ENCODE measurements around the gene SFT2D1.
A peak's percentile ranks its signal among the peaks of the same experiment; 100 is the strongest.
"Not testable (repeated sequence)": the region's sequence is repeated elsewhere in the genome, so short reads cannot be mapped to it uniquely, and the experiment has no call there.

The SFT2D1 gene

DNA sequence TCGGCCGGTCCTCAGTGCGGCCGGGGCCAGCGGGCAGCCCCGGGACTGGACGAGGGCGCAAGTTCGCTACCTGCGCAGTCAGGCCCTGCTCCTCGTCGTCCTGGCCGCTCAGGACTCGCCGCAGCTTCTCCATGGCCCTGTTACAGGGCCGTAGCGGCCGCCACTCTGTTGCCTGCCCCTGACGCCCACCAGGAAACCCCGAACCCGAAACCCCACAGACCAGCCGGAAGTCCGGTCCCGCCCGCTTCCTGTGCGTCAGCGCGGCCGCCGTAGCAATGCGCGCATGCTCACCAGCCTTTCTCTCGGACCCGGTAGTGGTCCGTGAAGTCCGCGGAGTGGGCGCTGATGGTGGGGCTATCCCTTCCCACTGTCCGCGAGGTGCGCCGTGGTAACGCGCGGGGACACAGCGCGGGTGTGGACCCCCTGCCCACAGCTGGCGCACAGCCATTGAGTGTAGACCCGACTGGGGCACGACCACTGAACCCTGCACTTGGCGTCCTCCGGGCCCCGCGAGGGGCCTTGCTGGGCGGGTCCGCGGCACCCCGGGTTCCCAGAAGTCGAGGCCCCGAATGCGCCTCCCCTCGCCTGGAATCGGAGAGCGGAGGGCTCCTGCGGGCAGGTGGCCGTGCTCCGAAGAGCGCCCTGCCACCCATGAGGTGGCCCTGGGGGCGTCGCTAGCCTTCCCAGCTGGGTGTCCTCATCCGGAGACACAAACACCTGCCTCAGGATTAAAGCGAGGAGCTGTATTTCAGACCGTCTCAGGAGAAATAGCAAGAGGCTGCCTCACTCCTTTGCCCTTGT is at the start of gene SFT2D1:
TSS of gene SFT2D1 (minus strand) at position 197 of the 801 bp plus-strand sequence. CDS start at position 133, 64 bp downstream.
- DNase-seq: peak; percentile 78

DNA sequence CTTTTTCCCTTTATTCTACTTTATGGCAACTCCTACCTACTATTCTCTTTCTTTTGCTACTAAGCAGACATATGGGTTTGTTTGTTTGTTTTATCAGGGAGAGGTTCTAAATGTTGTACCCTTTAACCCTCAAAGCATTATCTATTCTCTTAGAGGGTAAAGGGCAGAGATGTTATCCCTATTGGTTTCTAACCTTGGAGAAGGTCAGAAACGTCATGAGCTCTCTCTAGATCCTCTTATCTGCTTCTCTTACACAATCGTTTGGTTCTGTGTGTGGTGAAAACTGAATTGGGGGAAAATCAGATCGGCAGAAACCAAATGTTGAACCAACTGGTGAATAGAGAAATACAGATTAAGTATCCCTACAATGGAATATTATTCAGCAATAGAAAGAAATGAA is 46.8 kb upstream of the SFT2D1 start:
- no peak for DNase-seq

GRCh38 chr6:166388290-166389004 is 46.1 kb upstream of the SFT2D1 start:
- DNase-seq: no peak

- DNase-seq: no peak
Observed at GRCh38 chr6:166387642-166388289, 45.4 kb upstream of the SFT2D1 start.

- not testable (repeated sequence) for DNase-seq
Observed at GRCh38 chr6:166387098-166387497, 44.8 kb upstream of the SFT2D1 start.

DNA sequence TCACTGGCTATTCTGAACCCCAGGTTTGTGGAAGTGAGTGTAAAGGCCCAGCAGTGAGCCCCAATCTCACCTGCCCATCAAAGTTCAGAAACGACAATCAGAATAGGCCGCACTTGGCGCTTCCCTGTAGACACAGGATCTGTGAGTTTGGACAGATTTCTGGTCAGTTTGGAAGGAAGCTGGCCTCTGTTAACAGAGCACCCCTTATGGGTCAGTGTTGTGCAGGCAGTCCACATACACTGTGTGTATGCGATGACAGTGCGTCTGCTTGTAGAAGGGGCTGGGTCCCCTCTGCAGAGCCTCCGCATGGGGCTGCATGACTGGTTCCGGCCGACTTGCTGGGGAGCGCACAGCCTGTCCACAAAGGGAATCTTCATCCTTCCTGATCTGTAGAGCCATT is 43.8 kb upstream of the SFT2D1 start:
- DNase-seq: no peak

DNA sequence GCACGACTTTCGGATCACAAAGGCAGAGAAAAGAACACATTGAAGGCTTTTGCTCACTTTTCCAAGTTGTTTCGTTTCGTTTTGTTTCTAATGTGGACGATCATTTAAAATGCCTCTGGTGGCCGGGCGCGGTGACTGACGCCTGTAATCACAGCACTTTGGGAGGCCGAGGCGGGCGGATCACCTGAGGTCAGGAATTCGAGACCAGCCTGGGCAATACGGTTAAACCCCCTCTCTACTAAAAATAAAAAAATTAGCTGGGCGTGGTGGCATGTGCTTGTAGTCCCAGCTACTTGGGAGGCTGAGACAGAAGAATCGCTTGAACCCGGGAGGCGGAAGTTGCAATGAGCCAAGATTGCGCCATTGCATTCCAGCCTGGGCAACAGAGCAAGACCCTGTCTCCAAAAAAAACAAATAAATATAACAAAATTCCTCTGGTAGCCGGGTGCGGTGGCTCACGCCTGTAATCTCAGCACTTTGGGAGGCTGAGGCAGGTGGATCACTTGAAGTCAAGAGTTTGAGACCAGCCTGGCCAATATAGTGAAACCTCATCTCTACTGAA is 41.5 kb upstream of the SFT2D1 start:
- DNase-seq: peak; percentile 30

GRCh38 chr6:166382933-166383801 is 40.8 kb upstream of the SFT2D1 start, which contains the start of gene MPC1:
Gene MPC1, minus strand, starts transcription at chr6:166382940. Its CDS starts 64 bp downstream, at chr6:166382876.
- DNase-seq: peak; percentile 95

- DNase-seq: no peak
Observed at GRCh38 chr6:166382500-166382932, 40.2 kb upstream of the SFT2D1 start.

GRCh38 chr6:166381733-166382499 is 39.6 kb upstream of the SFT2D1 start:
- peak; percentile 71 for DNase-seq

GRCh38 chr6:166381381-166381732 is 39.0 kb upstream of the SFT2D1 start:
- DNase-seq: no peak

DNA sequence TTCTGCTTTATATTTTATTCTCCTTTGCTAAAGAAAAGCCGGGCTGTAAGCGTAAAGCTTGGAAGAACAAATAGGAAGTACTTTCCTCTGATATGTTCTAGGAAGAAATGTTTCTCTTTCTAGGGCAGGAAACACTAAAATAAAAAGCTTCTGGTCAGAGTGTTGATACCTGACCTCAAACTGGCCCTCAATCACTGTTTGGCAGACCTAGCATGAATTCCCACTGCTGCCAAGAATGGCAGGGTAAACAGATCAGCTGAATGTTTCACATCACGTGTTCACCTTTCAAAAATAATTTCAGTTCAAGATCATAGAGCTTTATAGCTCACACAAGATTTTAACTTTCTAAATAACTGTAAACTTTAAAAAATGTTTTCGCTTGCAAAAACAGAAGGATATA is 37.5 kb upstream of the SFT2D1 start:
- no peak for DNase-seq

DNA sequence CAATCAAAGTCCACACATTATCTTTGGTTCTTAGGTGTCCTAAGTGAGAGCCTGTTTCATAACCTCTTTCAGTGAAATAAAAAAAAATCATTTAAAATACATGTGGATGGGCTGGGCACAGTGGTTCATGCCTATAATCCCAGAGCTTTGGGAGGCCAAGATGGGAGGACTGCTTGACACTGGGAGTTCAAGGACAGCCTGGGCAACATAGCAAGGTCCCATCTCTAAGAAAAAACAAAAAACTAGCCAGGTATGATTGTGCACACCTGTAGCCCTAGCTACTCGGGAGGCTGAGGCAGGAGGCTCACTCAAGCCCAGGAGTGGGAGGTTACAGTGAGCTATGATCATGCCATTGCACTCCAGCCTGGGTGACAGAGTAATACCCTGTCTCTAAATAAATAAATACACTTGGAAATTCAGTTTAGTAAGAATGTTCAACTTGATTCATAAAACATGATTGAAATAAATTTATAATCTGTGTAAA is 36.8 kb upstream of the SFT2D1 start:
- no peak for DNase-seq

- no peak for DNase-seq
Observed at GRCh38 chr6:166377721-166378120, 35.4 kb upstream of the SFT2D1 start.

- DNase-seq: no peak
Observed at GRCh38 chr6:166375013-166375412, 32.7 kb upstream of the SFT2D1 start.

DNA sequence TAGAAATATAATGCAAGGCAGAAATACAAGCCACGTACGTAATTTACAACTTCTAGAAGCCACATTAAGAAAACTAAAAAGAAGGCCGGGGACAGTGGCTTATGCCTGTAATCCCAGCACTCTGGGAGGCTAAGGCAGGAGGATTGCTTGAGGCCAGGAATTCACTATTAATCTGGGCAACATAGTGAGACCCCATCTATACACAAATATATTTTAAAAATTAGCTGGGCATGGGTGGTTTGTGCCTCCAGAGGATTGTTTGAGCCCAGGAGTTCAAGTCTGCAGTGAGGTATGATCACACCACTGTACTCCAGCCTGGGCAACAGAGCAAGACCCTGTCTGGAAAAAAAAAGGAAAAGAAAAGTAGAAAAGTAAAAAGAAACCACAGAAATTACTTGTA is 28.1 kb upstream of the SFT2D1 start:
- DNase-seq: no peak

- DNase-seq: no peak
Observed at GRCh38 chr6:166369782-166370181, 27.4 kb upstream of the SFT2D1 start.

DNA sequence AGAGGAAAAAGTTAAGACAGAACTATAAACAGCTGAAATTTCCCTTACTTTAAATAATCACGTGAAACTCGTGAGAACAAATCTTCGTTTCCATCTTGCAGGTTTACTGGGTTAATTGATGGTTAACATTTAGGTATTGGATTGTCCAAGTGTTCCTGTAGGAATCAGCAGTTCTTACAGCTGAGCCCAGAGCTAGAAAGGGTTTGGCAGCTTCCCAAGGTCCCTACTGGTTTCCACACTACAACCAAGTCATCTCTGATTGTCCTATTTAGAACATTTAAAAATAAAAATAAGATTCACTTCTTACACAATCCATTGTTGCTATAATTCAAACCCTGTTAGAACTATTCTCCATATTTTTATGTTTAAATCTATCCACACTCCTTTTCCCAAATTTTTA is 24.6 kb upstream of the SFT2D1 start:
- no peak for DNase-seq

- no peak for DNase-seq
Observed at GRCh38 chr6:166365806-166366205, 23.5 kb upstream of the SFT2D1 start.

GRCh38 chr6:166365221-166365620 is 22.9 kb upstream of the SFT2D1 start:
- no peak for DNase-seq

GRCh38 chr6:166364456-166364855 is 22.1 kb upstream of the SFT2D1 start:
- DNase-seq: no peak

All from stimulated activated CD4-positive, alpha-beta T cell treated with anti-CD3 and anti-CD28 coated beads, Interleukin-1b, Interleukin-23, amount 100 ng/mL, for 48 hours (primary cell).